ENCODE results near the gene GRIK4.
"Not testable (repeated sequence)": the region's sequence is repeated elsewhere in the genome, so short reads cannot be mapped to it uniquely, and the experiment has no call there.

GRIK4 gene

DNA sequence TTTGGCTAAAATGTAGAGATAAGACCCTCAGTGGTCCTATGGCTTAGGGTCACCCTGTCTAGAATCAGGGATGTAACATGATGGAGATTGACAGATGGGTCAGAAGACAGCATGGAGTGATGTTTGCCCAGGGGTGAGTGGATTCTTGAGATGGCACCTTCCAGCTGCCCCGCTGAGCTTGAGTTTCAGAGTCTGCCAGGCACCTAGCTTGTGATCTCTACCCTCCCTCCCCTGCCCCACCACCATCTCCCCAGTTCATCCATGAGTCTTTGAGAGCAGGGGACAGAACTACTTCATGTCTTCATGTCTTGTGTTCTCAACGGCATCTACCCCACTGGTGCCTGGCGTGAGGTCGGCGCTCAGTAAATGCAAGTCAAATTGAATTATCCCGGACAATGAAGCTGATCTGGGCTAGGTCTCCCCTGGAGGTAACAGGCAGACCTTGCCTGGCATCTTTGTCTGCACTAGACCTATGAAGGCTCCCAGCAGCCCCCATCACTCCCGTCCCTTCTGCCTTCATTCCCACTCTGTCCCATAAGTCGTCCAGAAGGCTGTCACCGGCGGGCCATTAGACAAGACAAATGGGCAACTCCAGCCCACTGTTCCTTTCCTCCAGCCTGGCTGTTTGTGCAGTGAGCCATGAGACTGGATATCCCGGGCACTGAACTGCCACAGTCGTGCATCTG is 273.2 kb downstream of the GRIK4 start:
- no peak for DNase-seq (ENCODE audit: low read depth)

DNA sequence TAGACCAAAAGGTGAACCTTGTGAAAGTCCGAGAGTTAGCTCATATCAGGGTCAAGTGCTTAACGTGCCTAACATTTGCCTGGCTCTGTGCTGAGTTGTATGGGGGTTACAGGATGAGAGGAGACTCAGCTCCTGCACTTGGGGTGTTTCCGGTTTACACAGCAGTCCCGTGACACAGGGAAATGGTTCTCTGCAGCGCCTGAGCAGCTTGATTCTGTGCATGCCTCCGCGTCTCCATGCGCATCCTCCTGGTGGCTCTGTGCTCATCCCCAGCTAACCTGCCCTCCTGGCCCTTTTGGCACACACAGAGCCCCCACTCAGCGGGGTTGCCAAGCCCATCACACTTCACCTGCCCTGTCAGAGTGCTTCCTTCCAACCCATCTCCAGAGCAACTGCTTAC is 274.0 kb downstream of the GRIK4 start:
- no peak for DNase-seq (ENCODE audit: low read depth)

DNA sequence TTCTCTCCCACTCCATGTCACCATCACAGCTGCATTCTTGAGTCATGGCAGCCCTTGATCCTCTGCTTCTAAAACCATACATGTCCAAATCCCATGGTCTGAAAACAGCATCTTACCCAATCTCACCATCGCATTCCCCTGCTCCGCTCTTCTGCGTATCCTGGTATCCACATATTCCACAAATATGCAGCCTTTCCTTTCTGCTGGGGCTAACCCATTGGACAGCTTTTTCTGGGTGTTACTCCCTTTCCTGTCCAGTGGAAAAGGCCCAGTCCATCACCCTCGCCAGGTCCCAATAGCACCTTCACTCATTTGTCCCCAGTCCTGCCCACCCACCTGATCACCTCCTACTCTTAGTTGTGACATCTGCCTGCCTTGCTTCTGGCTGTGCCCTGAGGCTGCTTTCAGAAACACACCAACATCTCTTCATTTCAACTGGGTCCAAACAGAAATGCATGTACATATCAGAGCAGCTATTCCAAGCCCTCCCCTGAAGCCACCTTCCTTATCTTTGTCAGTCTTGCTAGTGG is 274.7 kb downstream of the GRIK4 start:
- DNase-seq (ENCODE audit: low read depth): no peak

DNA sequence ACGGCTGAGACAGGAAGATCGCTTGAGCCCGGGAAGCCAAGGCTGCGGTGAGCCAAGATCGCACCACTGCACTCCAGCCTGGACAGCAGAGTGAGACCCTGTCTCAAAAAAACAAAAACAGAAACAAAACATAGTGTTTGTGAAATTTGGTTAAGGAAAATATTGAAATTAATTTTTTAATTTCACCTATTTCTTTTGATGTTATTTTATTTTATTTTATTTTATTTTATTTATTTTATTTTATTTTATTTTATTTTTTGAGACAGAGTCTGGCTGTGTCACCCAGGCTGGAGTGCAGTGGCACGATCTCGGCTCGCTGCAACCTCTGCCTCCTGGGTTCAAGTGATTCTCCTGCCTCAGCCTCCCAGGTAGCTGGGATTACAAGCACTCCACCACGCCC is 275.7 kb downstream of the GRIK4 start:
- not testable (repeated sequence) for DNase-seq (ENCODE audit: low read depth)

DNA sequence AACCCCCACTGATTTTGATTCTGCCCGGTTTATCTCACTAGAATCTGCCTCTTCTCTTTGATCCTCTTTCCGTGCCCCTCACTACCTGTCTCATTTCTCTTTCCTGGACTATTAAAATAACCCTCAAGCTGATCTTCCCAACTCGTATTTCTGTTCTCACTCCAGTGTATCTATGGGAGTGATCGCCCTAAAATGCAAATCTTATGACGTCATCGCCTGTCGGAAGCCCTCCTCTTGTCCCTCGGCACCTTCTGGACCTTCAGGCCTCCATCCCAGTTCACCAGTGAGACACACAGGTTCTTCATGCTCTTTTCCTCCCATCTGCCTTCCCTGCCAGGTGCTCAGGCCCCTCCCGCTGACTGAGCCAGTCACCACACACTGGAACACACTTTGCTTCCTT is 277.8 kb downstream of the GRIK4 start:
- no peak for DNase-seq (ENCODE audit: low read depth)

DNA sequence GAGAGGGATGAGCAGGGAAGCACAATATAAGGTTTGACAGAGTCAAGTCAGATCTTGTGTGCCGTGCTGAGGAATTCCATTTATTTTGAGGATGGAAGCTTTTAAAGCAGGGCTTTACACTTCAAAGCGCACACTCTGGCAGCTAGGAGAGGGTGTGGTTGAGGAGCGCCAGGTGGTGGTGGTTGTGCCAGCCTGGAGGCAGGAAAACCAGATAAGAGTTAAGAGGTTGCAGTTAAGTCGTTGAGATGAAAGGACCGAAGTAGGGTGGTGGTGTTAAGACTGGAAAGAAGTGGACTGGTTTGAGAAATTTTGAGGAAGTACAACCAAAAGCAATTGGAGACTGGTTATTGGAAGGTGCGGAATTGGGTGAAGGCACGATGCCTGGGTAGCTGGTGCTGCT is 280.8 kb downstream of the GRIK4 start:
- DNase-seq (ENCODE audit: low read depth): no peak

DNA sequence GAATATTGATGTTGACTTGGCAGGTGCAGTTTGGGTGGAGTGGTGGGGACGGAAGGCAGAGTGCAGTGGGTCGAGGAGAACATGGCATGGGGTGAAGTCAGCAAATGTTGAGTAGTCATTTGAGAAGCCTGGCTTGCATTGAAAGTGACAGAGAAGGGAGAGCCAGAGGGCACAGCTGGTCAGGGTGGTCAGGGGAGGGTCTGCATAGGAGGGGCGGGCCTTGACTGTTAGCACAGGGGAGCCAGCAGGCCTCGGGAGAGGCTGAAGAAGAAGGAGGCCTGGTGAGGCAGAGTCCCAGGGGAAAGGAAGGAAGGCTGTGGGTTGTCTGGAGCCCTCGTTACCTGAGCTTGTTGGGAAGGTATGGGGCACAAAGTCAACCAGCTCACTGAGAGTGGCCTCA is 281.6 kb downstream of the GRIK4 start:
- DNase-seq (ENCODE audit: low read depth): no peak

DNA sequence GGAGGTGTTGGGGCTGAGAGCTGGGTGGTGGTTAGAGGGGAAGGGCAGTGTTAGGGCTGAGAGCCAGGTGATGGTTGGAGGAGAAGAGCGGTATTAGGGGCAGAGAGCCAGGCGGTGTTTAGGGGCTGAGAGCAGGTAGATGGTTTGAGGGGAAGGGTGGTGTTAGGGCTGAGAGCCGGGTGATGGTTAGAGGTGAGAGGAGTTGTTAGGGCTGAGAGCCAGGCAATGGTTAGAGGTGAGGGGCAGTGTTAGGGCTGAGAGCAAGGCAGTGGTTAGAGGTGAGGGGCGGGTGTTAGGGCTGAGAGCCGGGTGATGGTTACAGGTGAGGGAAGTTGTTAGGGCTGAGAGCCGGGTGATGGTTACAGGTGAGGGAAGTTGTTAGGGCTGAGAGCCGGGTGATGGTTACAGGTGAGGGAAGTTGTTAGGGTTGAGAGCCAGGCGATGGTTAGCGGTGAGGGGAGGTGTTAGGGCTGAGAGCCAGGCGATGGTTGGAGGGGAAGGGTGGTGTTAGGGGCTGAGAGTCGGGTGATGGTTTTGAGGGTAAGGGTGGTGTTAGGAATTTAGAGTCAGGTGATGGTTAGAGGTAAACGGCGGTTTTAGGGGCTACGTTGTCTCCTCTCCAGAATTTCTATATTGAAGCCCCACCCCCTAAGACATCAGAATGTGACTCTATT is 282.4 kb downstream of the GRIK4 start:
- no peak for DNase-seq (ENCODE audit: low read depth)

DNA sequence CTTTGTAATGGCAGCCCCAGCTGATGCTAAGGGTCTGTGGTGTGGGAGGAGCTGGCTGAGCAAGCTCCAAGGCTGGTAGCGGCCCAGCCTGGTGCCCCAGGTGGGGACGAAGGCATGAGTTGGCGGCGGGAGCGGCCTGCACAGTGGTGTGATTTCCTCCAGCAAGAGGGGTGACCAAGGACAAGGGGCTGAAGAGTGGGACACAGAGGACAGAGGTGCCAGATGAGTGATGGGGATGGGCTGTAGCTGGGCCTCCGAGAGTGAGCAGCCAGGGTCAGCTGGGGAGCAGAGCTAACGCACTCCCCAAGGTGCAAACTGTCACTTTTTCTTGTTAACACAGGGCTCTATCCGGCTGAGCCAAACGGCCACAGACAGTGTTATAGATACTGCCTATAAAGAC is 283.2 kb downstream of the GRIK4 start:
- DNase-seq (ENCODE audit: low read depth): no peak

DNA sequence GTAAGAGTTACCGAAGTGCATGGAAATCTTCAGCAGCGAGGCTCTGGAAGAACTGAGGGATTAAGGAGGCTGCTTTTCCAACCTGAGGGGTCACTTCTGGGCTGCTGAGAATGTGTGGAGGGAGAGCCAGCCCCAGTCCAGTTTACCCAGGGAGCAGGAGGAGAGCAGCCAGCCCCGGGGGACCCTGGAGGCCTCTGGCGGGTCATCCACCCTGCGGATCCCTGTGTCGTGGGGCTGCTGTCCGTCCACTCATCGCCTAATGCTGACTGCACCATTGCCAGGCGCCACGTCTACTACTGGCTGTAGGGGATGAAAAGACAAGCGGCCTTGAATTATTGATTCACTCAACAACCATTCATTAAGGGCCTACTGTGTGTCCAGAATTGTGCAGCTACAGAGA is 283.6 kb downstream of the GRIK4 start:
- DNase-seq (ENCODE audit: low read depth): no peak

DNA sequence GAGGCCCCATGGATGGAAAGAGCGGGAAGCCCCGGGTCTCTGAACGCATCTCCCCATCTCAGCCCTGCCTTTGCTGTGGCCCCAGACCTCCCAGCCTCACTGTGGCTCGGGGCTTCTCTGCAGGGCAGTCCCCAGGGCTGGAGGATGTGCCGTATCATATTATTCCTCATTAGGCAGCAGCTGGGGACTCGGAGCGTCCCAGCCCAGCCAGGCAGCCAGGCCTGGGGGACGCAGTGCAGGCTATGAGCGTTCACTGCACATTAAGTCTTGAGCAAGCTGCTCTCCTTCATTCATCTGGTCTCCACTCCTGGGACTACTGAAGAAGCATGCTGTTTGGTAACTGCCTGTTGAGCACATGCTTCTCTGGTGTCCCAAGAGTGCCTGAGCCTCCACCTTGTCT is 285.6 kb downstream of the GRIK4 start:
- DNase-seq (ENCODE audit: low read depth): no peak

DNA sequence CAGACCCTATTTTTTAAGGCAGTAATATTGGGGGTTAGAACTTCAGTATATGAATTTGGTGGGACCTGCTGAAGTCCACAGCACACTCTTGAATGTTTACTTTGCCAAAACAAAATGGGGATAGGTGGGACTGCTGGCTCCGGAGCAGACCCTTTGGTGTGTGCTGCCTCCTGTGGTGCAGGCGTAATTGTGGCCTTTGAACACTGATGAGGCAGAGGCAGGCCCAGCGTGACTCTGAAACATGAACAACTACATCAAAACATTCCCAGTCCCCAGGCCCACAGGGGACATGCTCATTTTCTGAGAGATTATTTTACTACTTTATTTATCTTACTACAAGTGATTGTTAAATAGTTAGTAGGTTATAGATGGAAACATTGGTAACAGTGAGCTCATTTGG is 287.3 kb downstream of the GRIK4 start:
- DNase-seq (ENCODE audit: low read depth): no peak

DNA sequence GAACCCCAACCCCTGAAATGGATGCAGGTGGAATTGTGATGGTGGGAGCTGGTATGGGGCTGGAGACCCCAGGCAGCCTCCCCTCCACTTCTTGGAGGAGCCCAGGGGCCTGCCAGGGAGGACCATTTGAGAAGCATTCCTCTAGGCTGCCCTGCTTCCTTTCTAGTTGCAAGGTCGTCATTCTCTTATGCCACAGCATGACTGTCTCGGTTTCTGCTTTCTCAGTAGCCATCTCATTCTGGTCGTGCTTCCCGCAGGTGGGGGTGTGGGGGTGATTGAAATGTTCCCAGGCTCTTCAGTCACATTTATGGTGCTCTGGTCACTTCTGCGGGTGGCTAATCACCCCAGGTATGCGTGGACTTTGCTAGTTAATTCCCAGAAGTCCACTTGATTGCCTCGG is 288.7 kb downstream of the GRIK4 start:
- no peak for DNase-seq (ENCODE audit: low read depth)

DNA sequence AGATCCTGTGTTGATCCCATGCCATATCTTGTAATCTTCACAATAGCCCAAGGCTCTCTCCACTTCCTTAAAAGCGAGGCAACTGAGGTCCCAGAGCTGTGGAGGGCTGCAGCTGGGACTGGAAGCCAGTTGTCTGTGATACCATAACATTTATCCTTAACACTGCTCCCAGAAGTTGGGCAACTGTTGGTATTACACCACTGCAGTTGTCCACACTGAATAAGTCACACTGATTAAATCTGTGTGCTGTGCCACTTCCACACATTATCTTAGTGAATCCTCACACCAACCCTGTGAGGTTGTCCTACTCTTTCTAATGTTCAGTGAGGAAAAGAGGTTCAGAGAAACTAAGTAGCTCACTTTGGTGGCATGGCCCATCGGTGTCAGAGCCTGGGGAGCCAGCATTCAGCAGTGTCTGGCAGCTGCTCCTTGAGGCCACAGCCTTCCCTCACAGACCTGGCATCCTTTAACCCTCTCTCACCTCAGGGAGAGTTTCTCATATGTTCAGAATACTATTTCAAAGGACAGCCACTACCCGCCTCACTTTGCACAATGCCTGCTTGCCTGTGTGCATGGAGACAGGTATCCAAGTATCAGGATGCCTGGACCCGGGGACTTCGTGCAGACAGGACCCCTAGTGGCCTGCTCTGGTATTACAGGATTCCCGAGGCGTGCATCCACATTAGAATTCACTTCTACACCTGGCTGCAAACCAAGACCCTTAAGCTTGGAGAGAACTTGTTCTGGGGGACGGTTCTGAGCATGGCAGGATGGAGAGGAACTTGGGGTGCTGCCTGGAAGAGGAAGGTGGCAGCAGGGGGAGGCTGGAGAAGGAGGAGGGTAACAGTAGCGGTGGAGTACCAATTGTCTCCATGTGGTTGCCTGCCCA is 290.5 kb downstream of the GRIK4 start:
- DNase-seq (ENCODE audit: low read depth): peak; percentile 17

DNA sequence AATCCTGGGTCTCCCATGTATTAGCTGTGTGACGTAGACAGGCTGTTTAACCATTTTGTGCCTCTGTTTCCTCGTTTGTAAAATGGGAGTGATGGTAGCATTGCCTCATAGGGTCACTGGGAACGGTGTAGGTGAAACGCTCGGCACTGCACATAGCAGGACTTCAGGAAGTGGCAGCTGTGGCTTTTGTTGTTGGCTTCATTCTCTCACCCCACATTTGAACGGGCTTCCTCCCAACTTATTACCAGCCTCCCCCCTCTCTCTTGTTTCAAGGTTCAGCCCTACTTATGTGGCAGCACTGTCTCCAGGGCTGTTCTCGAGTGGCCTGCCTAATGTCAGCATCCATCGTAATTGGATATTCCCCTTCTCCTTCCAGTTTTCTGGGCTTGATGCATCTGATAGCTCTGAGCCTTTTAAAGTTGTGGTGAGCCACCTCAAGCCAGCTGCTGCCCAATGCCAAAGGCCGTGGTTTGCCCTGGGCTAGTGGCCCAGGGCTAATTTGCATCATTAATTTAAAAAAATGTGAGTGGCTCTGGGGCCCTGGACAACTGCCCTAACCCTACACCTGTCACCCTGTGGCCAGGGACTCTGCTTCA is 294.5 kb downstream of the GRIK4 start:
- no peak for DNase-seq (ENCODE audit: low read depth)

DNA sequence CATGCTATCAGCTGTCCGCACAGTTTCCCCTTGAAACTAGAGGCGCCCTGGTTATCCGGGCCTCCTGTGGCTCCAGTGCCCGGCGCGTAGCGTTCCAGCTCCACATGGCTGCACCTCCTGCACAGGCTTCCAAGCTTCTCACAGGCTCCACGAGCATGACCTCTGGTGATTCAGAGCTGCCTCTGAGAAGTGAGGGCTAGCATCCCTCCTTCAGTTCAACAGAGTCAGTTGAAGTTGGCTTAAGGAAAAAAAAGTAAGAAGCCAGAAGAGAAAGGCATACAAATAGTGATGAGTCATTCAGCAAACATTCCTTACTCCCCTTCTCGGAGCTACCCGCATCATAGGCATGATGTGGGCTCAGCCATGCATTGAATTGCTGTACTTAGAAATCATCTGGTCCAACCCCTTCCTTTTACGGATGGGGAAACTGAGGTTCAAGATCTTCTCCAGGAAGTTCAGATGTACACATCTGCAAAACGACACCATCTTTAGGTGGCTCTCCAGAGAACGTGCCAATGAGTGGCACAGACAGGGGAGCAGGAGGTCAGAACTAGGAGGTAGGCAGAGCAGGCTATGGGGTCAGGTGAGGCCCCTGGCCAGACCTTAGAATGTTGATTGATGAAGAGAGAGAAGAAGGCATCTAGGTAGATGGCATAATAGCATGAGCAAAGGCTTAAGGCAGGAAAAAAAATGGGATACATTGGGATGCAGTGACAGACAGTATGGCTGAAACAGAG is 296.0 kb downstream of the GRIK4 start:
- DNase-seq (ENCODE audit: low read depth): peak; percentile 39

DNA sequence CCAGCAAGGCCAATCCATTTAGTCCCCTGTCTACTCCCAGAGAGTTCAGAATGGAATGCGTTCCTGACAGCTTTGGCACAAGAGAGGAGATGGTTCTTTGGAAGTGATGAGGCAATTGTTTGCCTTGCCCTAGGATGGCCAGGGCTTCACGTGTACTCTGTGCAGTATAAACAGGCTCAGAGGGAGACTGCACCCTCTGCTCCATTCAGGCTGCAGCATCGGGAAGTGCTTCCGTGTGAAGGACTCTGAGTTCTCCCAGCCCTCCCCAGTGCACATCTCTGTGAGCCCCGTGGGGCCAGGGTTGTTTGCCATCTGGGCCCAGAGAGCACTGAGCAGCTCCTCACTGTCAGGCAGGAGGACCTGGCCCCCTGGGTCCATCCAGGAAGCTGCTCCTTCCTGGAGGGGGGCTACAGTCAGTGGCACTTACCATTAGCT is 297.1 kb downstream of the GRIK4 start:
- no peak for DNase-seq (ENCODE audit: low read depth)

DNA sequence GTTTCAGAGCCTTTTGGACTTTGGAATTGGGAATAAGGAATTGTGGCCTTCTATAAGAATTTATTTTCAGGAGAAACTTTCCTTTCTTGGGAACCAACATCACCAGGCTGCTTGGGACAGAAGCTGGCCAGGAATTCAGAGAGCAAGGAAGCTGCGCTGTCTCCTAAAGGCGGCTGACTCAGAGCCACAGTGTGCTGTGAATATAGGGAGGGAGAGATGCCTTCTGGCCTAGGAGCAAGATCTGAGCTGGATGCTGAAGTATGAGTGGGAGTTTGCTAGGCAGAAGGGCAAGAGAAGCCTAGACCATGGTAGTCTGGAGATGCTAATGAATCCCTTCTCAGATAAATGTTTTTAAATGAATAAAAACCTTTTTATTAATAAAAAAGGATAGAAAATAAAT is 298.7 kb downstream of the GRIK4 start:
- DNase-seq (ENCODE audit: low read depth): no peak

DNA sequence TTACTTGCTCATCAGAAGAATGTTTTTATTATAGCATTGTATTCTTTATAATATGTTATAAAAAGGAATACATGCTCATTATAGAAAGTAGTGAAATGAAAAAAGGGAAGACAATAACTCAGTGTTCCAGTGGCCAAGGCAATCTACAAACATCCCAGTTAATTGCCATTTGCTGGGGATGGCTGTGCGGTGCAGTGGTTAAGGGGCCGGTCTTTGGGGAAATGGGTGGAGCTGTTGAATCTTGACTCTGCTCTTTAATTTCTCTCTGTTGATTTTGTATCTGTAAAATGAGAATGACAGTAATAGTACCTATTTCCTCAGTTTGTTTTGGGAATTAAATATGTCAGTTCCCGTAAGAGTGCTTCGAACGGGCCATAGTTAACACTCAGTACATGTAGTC is 299.7 kb downstream of the GRIK4 start:
- DNase-seq (ENCODE audit: low read depth): no peak

DNA sequence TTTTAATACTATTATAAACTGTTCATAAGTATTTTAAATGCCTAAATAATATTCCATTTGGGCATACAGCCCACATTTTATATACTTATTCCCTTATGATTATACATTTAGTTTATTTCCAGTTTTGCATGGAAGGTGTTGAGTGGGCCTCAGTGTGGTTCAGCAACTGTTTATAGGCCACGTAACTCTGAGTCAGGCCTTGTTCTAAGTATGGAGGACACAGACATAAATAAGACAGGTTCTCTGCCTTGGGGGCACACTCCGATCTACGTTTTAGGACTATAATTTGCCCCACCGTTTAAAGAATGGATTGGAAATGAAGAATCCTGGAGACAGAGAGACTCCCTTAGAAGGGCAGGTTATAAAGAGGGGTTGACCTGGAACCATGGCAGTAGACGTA is 300.2 kb downstream of the GRIK4 start:
- no peak for DNase-seq (ENCODE audit: low read depth)

DNA sequence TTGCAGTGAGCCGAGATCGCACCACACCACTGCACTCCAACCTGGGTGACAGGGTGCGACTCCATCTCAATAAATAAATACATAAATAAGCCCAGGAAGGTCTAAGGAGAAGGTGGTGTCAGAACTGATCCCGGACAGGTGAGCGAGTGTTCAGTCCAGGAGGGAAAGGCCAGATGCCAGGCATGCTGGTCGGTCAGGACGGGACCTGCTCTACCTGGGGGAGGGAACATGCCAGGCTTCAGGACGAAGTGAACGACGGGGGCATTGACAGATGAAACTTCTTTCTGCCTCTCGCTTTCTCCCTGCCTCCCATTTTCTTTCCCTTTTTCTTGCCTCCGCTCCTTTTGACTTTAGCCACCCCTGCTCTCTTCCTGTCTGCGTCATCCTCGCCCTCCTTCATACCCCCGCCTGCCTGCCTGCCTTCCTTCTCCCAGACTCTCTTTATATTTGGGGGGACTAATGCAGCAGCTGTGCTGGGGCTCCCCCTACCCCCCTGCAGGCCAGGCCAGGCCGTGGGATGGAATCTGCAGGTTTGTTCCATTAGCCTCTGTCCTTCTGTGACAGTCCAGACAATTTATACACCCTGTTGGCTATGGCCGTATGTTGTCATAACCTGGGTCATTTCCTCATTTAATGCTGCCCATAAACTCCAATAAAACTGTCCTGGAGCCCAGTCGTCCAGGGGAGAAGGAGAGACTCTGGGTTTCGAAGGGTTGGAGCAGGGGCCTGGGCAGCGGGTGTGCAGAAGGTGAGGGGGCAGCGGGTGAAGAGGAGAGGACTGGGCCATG is 303.2 kb downstream of the GRIK4 start:
- no peak for DNase-seq (ENCODE audit: low read depth)
